ENCODE data around the gene CLEC2L. TPM values are rescaled to one million over a fixed set of nuclear protein-coding genes. Genes with fewer than 3 reads are reported as not detected.

Gene CLEC2L
- total RNA-seq, 4 donors from 2014 or later = not detected

- TF ChIP-seq, protein P1, sequence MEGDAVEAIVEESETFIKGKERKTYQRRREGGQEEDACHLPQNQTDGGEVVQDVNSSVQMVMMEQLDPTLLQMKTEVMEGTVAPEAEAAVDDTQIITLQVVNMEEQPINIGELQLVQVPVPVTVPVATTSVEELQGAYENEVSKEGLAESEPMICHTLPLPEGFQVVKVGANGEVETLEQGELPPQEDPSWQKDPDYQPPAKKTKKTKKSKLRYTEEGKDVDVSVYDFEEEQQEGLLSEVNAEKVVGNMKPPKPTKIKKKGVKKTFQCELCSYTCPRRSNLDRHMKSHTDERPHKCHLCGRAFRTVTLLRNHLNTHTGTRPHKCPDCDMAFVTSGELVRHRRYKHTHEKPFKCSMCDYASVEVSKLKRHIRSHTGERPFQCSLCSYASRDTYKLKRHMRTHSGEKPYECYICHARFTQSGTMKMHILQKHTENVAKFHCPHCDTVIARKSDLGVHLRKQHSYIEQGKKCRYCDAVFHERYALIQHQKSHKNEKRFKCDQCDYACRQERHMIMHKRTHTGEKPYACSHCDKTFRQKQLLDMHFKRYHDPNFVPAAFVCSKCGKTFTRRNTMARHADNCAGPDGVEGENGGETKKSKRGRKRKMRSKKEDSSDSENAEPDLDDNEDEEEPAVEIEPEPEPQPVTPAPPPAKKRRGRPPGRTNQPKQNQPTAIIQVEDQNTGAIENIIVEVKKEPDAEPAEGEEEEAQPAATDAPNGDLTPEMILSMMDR (IDR thresholded peaks at IDR 0.05; ENCODE audit: low read depth) = no peak
Measured at GRCh38 chr7:139534966-139535651, 11.6 kb downstream of the CLEC2L start.

GRCh38 chr7:139536152-139536551 is 12.7 kb downstream of the CLEC2L start:
- TF ChIP-seq, protein P1 (IDR thresholded peaks at IDR 0.05; ENCODE audit: low read depth) = no peak

GRCh38 chr7:139538881-139539635 is 15.6 kb downstream of the CLEC2L start:
- TF ChIP-seq, protein P1 (IDR thresholded peaks at IDR 0.05; ENCODE audit: low read depth) = no peak

DNA sequence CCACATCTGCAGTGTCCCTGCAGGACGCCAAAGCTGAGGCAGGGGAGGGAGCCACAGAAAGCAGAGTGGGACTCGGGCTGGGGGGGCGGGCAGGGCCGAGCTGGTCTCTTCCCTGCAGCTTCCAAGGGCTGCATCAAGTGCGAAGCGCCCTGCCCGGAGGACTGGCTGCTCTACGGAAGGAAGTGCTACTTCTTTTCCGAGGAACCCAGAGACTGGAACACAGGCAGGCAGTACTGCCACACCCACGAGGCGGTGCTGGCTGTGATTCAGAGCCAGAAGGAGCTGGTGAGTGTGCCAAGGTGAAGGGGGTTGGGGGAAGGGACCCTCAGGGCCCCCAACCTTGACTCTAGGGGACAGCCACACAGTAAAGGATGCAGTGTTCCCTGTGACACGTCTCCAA is 16.7 kb downstream of the CLEC2L start:
- TF ChIP-seq, protein P1 (IDR thresholded peaks at IDR 0.05; ENCODE audit: low read depth) = no peak

DNA sequence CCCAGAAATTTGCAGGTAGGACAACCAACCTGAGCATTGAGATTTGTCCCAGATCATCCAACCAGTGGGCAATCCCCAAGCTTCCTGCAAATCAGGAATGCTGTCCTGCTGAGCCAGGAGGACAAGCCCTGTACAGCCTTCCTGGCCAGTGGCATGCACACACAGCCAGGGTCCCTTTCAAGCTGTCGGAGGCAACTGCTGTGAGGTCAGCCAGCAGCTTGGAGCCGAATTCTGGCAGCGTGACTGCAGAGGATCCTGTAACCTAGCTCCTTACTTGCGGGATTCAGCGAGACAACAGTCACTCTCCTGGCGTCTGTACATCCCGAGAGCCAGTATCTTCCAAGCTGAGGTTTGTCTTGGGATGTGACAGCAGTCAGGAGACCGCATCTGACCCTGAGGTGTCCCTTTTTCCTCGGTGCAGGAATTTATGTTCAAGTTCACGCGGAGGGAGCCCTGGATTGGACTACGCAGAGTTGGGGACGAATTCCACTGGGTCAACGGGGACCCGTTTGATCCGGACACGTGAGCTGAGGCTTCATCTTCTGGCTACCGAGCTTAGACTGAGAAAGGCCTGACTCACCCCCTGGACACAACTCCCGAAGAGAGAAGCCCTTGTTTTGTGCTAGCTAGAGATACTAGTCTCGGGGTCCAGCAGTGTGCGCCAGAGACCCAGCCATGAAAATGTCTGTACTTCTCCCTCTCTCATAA is 18.3 kb downstream of the CLEC2L start:
- TF ChIP-seq, protein P1 (IDR thresholded peaks at IDR 0.05; ENCODE audit: low read depth) = no peak

DNA sequence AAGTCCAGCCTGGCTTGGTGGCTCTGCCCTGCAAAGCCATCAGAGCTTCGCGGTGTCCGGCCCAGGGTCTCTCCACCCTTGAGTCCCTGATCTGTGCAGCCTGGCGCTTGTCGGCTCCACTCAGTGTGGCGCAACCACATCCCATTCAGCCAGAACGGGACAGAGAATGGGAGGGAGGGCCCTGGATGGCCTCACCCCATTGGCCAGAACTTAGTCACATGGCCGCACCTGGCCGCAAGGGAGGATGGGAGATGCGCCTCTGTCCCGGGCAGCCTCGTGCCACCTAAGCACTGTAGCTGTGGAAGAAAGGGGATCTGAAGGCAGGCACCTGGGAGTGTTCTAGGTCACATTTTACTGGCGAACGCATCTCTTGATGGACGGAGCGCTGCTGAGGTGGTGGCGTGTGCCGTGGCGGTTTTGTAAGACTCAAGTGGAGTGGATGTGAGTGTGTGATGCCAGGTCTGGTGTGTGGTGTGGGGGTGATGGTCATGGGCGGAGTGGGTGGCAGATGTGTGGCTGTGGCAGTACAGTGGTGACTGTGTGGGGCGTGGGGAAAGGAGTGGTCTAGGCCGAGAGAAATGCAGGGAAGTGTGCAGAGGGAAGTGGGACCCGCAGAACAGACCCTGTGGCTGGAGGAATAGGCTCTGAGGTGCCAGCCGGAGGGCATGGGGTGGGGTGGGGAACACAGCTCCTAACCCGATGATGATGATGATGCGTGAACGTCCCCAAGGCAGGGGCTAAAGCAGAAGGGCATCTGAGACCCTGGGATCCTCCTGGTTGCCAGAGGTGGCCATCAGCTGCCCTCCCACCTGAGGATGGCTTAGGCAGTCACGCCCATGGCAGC is 19.0 kb downstream of the CLEC2L start:
- TF ChIP-seq, protein P1 (IDR thresholded peaks at IDR 0.05; ENCODE audit: low read depth) = no peak
